CD8-positive, alpha-beta memory T cell (primary cell): ENCODE results near the gene TDRKH. TPM values are rescaled to one million over a fixed set of nuclear protein-coding genes. Genes with fewer than 3 reads are reported as not detected.
"Not testable (repeated sequence)": the region's sequence is repeated elsewhere in the genome, so short reads cannot be mapped to it uniquely, and the experiment has no call there.

ENCODE experiments used
- CTCF ChIA-PET: fragments of 350-600 bp; sonication (Branson Sonifier 250); formaldehyde crosslinking; loops from one replicate; lab custom pipeline; 2021; ENCODE audit warnings: antibody characterized with exemption; lab: Charles Lee
- POLR2A ChIA-PET: fragments of 350-600 bp; sonication (Branson Sonifier 250); formaldehyde crosslinking; loops from one replicate; lab custom pipeline; 2021; ENCODE audit warnings: antibody characterized with exemption; lab: Charles Lee
- DNase-seq, 5 donors: peaks; one replicate each; pipeline versions ENCODE4 v3.0.0 to v3.0.0-alpha.2; 2020 to 2022; ENCODE audit warnings: mixed read lengths in 1 of 5
- H3K27ac ChIP-seq: one replicate; pipeline ENCODE4 v1.7.0; 2013; ENCODE audit warnings: low read depth, mild to moderate bottlenecking, low read length, moderate library complexity
- H3K27me3 ChIP-seq: 2 replicates; pipeline ENCODE4 v1.7.0; 2013; ENCODE audit warnings: low read length, mild to moderate bottlenecking; ENCODE audit not compliant: insufficient read depth, poor library complexity, severe bottlenecking
- H3K36me3 ChIP-seq: 2 replicates; pipeline ENCODE4 v1.7.0; 2013; ENCODE audit warnings: mild to moderate bottlenecking, low read length, moderate library complexity; ENCODE audit not compliant: insufficient read depth
- H3K4me1 ChIP-seq: 2 replicates; pipeline ENCODE4 v1.7.0; 2013; ENCODE audit warnings: mild to moderate bottlenecking, low read length, moderate library complexity; ENCODE audit not compliant: insufficient read depth
- H3K4me3 ChIP-seq: 2 replicates; pipeline ENCODE4 v1.7.0; 2013; ENCODE audit warnings: mild to moderate bottlenecking, low read length
- H3K9me3 ChIP-seq: 2 replicates; pipeline ENCODE4 v1.7.0; 2013; ENCODE audit warnings: mild to moderate bottlenecking, low read length
- H3K27ac Mint-ChIP-seq, 8 donors: one replicate each; pipeline ENCODE4 v1.8.0; 2020 to 2021; ENCODE audit warnings: mixed read lengths in 8 of 8, mild to moderate bottlenecking in 6 of 8, inconsistent platforms in 3 of 8, moderate library complexity in 3 of 8
- H3K27me3 Mint-ChIP-seq, 2 donors: one replicate each; pipeline ENCODE4 v1.8.0; 2020 to 2021; ENCODE audit warnings: mixed read lengths in 2 of 2, mild to moderate bottlenecking in 1 of 2, moderate library complexity in 1 of 2
- H3K36me3 Mint-ChIP-seq, 3 donors: one replicate each; pipeline ENCODE4 v1.8.0; 2020 to 2021; ENCODE audit warnings: mixed read lengths in 3 of 3, inconsistent platforms in 1 of 3, mild to moderate bottlenecking in 1 of 3
- H3K4me1 Mint-ChIP-seq, 3 donors: one replicate each; pipeline ENCODE4 v1.8.0; 2020 to 2021; ENCODE audit warnings: mixed read lengths in 3 of 3, inconsistent platforms in 1 of 3, mild to moderate bottlenecking in 1 of 3
- H3K4me3 Mint-ChIP-seq, 7 donors: one replicate each; pipeline ENCODE4 v1.8.0; 2020 to 2021; ENCODE audit warnings: mixed read lengths in 7 of 7, mild to moderate bottlenecking in 6 of 7, moderate library complexity in 4 of 7, inconsistent platforms in 2 of 7
- H3K9me3 Mint-ChIP-seq, 5 donors: one replicate each; pipeline ENCODE4 v1.8.0; 2020 to 2022; ENCODE audit warnings: mixed read lengths in 5 of 5, mild to moderate bottlenecking in 3 of 5, moderate library complexity in 2 of 5, inconsistent platforms in 1 of 5
- polyA plus RNA-seq: library from polyadenylated mRNA; unstranded; fragments of 300-500 nt; fragmentation: Illumina TruSeq; gene quantifications from one replicate; pipeline ENCODE4 v1.2.3, GENCODE V29; 2021
- total RNA-seq, 2 experiments: library from RNA; stranded (reverse); gene quantifications; one replicate each; pipeline ENCODE4 v1.2.3, GENCODE V29; 2021

The TDRKH gene
- total and polyA plus RNA-seq, 3 experiments from 2014 or later = 16.4 to 20.5 (median 17.4) TPM

- CTCF ChIA-PET = no interaction called here
Observed at GRCh38 chr1:151782741-151783140, 7.6 kb downstream of the TDRKH start.

GRCh38 chr1:151782026-151782425 lies 8.3 kb downstream of the TDRKH start:
- H3K4me3 ChIP-seq, DNase-seq, H3K4me3 Mint-ChIP-seq, H3K27me3 Mint-ChIP-seq, H3K9me3 Mint-ChIP-seq, CTCF ChIA-PET, H3K4me1 Mint-ChIP-seq, POLR2A ChIA-PET, H3K4me1 ChIP-seq, H3K9me3 ChIP-seq, H3K27me3 ChIP-seq, H3K27ac Mint-ChIP-seq, H3K27ac ChIP-seq: not testable (repeated sequence)
- peaks cover 12% of the 10 kb centered on the region for H3K36me3 ChIP-seq
- H3K36me3 Mint-ChIP-seq = peaks cover 8 to 47% (median 20%) of the 10 kb centered on the region in 3 donors

More at GRCh38 chr1:151782741-151783140, 7.6 kb downstream of the TDRKH start:
- no peak overlapping the region for H3K4me3 ChIP-seq
- no peaks in the 10 kb centered on the region for H3K27me3 ChIP-seq
- Mint-ChIP-seq H3K27ac (peak overlapping the region in 1 of 8 donors; percentile 31), H3K27me3 (no peaks in the 10 kb centered on the region), H3K36me3 (peaks cover 8 to 43% (median 20%) of the 10 kb centered on the region in 3 donors), H3K4me3 (no peak overlapping the region), H3K4me1 (no peaks in the 10 kb centered on the region), H3K9me3 (no peaks in the 10 kb centered on the region)
- H3K27ac ChIP-seq = no peak overlapping the region
- H3K9me3 ChIP-seq = no peaks in the 10 kb centered on the region
- H3K36me3 ChIP-seq = peaks cover 11% of the 10 kb centered on the region
- no peaks in the 10 kb centered on the region for H3K4me1 ChIP-seq
- DNase-seq = no peak
- POLR2A ChIA-PET = no interaction called here

GRCh38 chr1:151780736-151781135 lies 9.6 kb downstream of the TDRKH start:
- peaks cover 24% of the 10 kb centered on the region for H3K36me3 ChIP-seq
- H3K4me3 ChIP-seq, H3K4me3 Mint-ChIP-seq, POLR2A ChIA-PET, H3K4me1 ChIP-seq, H3K27ac ChIP-seq, H3K27ac Mint-ChIP-seq, H3K27me3 ChIP-seq, H3K9me3 ChIP-seq, H3K9me3 Mint-ChIP-seq, DNase-seq, H3K27me3 Mint-ChIP-seq, H3K4me1 Mint-ChIP-seq: not testable (repeated sequence)
- H3K36me3 Mint-ChIP-seq = peaks cover 12 to 60% (median 25%) of the 10 kb centered on the region in 3 donors
- CTCF ChIA-PET = interaction anchor here (0.7 kb wide), 1 partner anchor 20 kb away, joined by 3 read pairs; no protein-coding TSS in a partner anchor

- Mint-ChIP-seq H3K4me3 (no peak overlapping the region), H3K4me1 (no peaks in the 10 kb centered on the region), H3K27ac (peak overlapping the region in 2 of 8 donors; percentile 35 to 75), H3K27me3 (no peaks in the 10 kb centered on the region), H3K9me3 (no peaks in the 10 kb centered on the region), H3K36me3 (peaks cover 12 to 69% (median 32%) of the 10 kb centered on the region in 3 donors)
- DNase-seq = no peak
- H3K4me3 ChIP-seq = no peak overlapping the region
- ChIA-PET CTCF (no interaction called here), POLR2A (no interaction called here)
- H3K27me3 ChIP-seq = no peaks in the 10 kb centered on the region
- H3K36me3 ChIP-seq = peaks cover 28% of the 10 kb centered on the region
- no peaks in the 10 kb centered on the region for H3K9me3 ChIP-seq
- no peak overlapping the region for H3K27ac ChIP-seq
- no peaks in the 10 kb centered on the region for H3K4me1 ChIP-seq
Observed at GRCh38 chr1:151779852-151780251, 10.4 kb downstream of the TDRKH start.

GRCh38 chr1:151777317-151777716 lies 13.0 kb downstream of the TDRKH start:
- Histone ChIP-seq H3K27me3 (no peaks in the 10 kb centered on the region), H3K27ac (no peak overlapping the region), H3K4me1 (no peaks in the 10 kb centered on the region), H3K36me3 (peaks cover 35% of the 10 kb centered on the region), H3K4me3 (no peak overlapping the region), H3K9me3 (no peaks in the 10 kb centered on the region)
- ChIA-PET POLR2A (no interaction called here), CTCF (no interaction called here)
- Mint-ChIP-seq H3K27ac (no peak overlapping the region), H3K4me1 (no peaks in the 10 kb centered on the region), H3K36me3 (peaks cover 12 to 84% (median 34%) of the 10 kb centered on the region in 3 donors), H3K27me3 (no peaks in the 10 kb centered on the region), H3K9me3 (no peaks in the 10 kb centered on the region), H3K4me3 (no peak overlapping the region)
- DNase-seq = no peak

GRCh38 chr1:151776665-151777062 lies 13.6 kb downstream of the TDRKH start:
- peaks cover 12 to 80% (median 34%) of the 10 kb centered on the region in 3 donors for H3K36me3 Mint-ChIP-seq
- CTCF ChIA-PET = no interaction called here
- Histone ChIP-seq H3K9me3 (no peaks in the 10 kb centered on the region), H3K4me1 (no peaks in the 10 kb centered on the region), H3K27me3 (no peaks in the 10 kb centered on the region), H3K27ac (no peak overlapping the region), H3K36me3 (peaks cover 35% of the 10 kb centered on the region), H3K4me3 (no peak overlapping the region)
- DNase-seq = no peak
- H3K27ac Mint-ChIP-seq = no peak overlapping the region
- no peaks in the 10 kb centered on the region for H3K27me3 Mint-ChIP-seq
- POLR2A ChIA-PET = no interaction called here
- H3K4me1 Mint-ChIP-seq = no peaks in the 10 kb centered on the region
- H3K9me3 Mint-ChIP-seq = no peaks in the 10 kb centered on the region
- H3K4me3 Mint-ChIP-seq = no peak overlapping the region

GRCh38 chr1:151775894-151776664 lies 14.2 kb downstream of the TDRKH start:
- Mint-ChIP-seq H3K27ac (peak overlapping the region in 1 of 8 donors; percentile 50), H3K9me3 (no peaks in the 10 kb centered on the region), H3K27me3 (no peaks in the 10 kb centered on the region), H3K4me1 (no peaks in the 10 kb centered on the region), H3K36me3 (peaks cover 8 to 78% (median 31%) of the 10 kb centered on the region in 3 donors), H3K4me3 (no peak overlapping the region)
- Histone ChIP-seq H3K27ac (no peak overlapping the region), H3K27me3 (no peaks in the 10 kb centered on the region), H3K4me1 (no peaks in the 10 kb centered on the region), H3K9me3 (no peaks in the 10 kb centered on the region), H3K36me3 (peaks cover 35% of the 10 kb centered on the region), H3K4me3 (no peak overlapping the region)
- no peak for DNase-seq
- POLR2A ChIA-PET = no interaction called here
- CTCF ChIA-PET = interaction anchor here (1.4 kb wide), 1 partner anchor 13 kb away, joined by 4 read pairs; no protein-coding TSS in a partner anchor

- POLR2A ChIA-PET = no interaction called here
Observed at GRCh38 chr1:151774256-151774922, 15.9 kb downstream of the TDRKH start.

More at GRCh38 chr1:151774256-151774922, 15.9 kb downstream of the TDRKH start:
- no peaks in the 10 kb centered on the region for H3K27me3 ChIP-seq
- peaks cover 35% of the 10 kb centered on the region for H3K36me3 ChIP-seq
- H3K4me3 Mint-ChIP-seq = no peak overlapping the region
- H3K4me3 ChIP-seq = no peak overlapping the region
- no peak for DNase-seq
- H3K36me3 Mint-ChIP-seq = peaks cover 8 to 69% (median 28%) of the 10 kb centered on the region in 3 donors
- H3K4me1 Mint-ChIP-seq = no peaks in the 10 kb centered on the region
- no peaks in the 10 kb centered on the region for H3K9me3 ChIP-seq
- no peaks in the 10 kb centered on the region for H3K9me3 Mint-ChIP-seq
- no peaks in the 10 kb centered on the region for H3K4me1 ChIP-seq
- no peak overlapping the region for H3K27ac ChIP-seq
- CTCF ChIA-PET = interaction anchor here (1.2 to 1.4 kb wide), 2 partner anchors 15 kb away, joined by 3 to 4 read pairs; no protein-coding TSS in a partner anchor
- no peaks in the 10 kb centered on the region for H3K27me3 Mint-ChIP-seq
- no peak overlapping the region for H3K27ac Mint-ChIP-seq
